Measurements from ENCODE around the gene SUMF1.
A peak's percentile ranks its signal among the peaks of the same experiment; 100 is the strongest.
"Not testable (repeated sequence)": the region's sequence is repeated elsewhere in the genome, so short reads cannot be mapped to it uniquely, and the experiment has no call there.

The SUMF1 gene

DNA sequence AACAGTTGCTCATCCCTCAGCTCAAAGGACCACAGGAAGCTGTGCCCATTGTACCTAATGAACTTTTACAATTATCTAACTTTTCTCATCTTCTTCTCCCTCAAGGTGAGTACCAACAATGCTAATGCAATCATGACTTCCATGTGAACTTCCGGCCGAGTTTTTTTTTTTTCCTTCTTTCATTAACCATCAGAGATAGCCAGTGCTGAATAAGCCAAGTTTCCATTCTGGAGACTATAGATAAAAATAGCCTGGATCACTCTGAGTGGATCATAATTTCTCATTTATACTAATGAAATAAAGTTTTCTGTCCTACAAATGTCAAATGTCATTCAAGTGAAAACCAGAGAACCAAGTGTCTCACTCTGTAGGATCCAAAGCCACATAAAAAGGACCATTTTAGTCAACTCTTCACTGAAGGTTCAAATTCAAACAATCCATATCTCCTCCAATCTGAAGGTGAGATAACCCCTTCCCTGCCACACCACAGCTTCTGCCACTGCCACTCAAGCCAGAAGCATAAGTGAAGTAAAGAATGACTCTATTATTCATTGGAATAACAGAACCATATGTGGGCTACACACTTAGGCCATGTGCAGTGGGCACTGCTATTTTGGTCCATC is 5.5 kb downstream of the SUMF1 start:
- no peak for DNase-seq (ENCODE audit: low read depth in 2 of 2)

DNA sequence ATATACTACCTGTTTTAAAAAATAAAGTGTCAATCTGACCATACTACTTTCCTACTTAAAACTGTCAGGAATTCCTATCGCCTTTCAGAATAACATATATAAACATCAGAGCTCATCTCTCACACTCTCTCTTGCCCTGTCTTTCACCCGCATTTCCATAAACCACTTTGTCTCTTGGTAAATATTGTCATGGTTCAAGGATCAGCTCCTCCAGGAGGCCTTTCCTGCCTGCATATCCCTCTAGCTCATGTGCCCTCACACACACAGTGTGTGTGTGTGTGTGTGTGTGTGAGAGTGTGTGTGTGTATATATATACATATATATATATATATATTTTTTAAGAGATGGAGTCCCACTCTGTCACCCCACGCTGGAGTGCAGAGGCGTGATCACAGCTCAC is 6.7 kb downstream of the SUMF1 start:
- no peak for DNase-seq (ENCODE audit: low read depth in 2 of 2)

DNA sequence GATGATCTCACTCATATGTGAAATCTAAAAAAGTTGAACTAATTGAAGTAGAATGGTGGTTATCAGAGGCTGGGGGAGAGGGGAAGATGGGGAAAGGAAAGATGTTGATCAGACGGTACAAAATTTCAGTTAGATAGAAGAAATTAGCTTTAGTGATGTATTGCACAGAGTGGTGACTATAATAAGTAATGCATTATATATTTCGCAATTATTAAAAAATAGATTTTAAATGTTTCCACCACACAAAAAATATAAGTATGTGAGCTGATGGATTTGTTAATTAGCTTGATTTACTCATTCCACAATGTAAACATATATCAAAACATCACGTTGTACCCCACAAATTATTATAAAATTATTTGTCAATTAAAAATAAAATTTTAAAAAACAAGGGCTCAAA is 8.1 kb downstream of the SUMF1 start:
- DNase-seq (ENCODE audit: low read depth in 2 of 2) = no peak

DNA sequence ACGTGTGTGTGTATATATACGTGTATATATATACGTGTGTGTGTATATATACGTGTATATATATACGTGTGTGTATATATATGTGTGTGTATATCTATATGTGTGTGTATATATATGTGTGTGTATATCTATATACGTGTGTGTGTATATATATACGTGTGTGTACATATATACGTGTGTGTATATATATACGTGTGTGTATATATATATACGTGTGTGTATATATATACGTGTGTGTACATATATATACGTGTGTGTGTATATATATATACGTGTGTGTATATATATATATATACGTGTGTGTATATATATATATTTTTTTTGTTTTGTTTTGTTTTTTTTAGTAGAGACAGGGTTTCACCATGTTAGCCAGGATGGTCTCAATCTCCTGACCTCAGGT is 10.3 kb downstream of the SUMF1 start:
- DNase-seq (ENCODE audit: low read depth in 2 of 2) = not testable (repeated sequence)

DNA sequence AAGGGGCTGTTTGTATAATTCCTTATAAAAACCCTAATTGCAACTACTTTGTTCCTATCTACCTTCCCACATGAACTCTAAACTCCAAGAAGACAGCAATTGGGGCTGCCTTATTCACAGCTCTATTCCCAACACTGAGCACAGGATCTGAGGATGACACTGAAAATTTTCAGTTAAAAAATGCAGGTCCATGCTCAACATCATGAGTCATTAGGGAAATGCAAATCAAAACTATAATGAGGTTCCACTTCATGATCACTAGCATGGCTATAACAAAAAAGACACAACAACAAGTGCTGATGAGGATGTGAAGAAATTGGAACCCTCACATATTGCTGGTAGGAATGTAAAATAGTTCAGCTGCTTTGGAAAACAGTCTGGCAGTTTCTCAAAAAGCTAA is 12.9 kb downstream of the SUMF1 start:
- no peak for DNase-seq (ENCODE audit: low read depth in 2 of 2)

DNA sequence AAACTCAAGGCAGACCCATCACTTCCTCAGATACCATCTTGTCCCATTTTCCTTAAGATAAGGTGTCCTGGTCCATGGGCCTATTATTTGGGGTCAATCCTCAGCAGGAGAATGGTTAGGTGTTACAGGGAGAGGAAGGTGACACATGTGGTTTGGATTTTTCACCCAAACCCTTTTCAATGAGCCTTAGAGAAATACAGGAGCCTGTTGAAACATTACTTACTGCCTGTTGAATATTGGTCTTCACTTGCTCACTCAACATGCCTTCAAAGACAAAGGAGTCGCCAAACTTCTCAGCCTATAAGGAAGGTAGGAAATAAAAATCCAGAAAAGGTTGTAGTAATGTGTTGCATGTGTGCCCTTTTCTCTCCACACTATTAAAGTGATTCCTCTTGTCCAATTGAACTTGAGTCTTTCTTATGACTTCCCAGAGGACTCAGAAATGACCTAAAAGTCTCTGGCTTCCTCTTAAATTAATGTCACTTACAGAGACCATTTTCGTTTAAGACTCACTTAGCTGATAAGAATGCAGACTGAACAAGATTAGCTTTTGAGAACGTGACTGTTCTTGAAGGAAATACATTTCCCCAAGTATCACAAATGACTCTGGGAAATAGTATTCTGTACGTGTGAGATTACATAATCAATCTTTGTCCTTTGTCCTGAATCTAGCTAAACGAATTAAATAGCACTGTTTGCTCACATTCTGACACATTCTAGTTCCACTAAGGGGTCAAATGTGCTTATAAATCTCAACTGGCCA is 17.8 kb downstream of the SUMF1 start:
- DNase-seq (ENCODE audit: low read depth in 2 of 2) = no peak

DNA sequence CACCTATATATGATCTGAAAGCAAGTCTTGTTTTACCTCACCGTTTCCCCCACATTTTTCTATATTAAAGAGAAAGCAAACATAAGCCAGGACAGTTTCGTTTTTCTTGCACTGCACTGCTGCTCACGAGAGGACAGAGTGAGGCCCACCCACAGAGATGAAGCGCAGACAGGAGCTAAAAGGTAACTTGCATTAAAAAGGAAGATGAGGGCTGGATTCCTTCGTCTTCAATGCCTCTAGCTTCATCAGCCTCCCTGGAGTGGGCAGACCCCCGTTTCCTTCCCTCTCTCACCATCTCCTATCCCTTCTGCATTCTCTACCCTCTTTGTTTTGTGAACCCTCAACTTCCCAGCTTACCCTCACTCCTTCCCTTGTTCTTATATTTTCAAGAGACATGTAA is 18.9 kb downstream of the SUMF1 start:
- no peak for DNase-seq (ENCODE audit: low read depth in 2 of 2)

DNA sequence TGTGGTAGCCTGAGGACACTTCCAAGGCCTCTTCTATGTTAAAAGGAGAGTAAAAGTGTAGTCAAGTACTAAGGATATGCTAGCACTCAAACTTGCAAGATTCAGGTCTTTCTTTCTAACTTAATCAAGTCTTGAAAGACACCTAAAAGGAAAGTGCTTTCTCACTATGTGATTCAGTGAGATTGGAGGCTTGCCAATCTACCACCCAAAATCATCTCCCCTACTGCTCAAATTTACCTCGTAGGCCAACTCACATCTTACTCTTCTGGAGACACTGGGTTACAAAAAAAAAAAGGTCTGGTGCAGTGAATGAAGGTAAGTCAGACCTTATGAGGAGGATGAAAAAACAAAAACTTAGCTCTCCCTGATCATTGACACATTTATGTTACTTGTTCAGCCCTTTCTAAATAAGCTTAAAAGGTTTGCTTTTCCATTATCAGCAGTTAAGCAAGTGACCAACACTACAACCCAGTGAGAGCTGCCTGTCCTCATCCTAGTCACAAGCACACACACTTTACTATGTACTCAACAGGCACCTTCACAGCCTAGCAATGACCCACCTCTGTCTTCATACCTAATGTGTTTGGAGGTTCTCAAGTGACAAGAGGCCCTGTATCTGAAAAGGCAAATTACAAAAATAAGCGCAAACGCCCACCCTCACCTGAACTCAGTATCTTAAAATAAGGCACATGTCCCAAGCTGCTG is 19.6 kb downstream of the SUMF1 start:
- DNase-seq (ENCODE audit: low read depth in 2 of 2) = no peak

DNA sequence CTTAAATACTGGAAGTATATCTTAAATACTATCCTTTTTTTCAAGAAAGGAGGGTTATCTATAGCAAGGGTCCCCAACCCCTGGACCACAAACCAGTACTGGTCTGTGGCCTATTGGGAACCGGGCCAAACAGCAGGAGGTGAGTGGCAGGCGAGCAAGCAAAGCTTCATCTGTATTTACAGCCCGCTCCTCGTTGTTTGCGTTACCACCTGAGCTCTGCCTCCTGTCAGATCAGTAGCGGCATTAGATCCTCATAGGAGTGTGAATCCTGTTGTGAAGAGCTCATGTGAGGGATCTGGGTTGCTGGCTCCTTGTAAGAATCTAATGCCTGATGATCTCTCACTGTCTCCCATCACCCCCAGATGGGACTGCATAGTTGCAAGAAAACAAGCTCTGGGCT is 26.1 kb downstream of the SUMF1 start:
- no peak for DNase-seq (ENCODE audit: low read depth in 2 of 2)

DNA sequence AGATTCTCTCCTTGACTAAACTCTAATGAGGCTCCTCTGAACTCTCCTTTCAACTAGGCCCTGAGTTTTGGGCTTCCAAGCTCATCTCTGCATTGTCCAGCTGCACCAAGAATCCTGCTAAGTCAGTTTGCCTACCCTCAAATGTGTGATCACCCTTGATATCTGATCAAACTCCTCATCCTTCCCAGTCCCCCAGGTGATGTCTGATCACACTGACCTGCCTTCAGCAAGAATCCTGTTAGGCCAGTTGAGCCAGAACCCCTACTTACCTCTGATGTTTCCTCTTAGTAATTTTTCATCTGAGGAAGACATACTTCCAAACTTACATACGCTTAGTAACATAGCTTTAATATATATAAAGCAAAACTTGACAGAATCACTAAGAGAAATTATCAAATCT is 28.8 kb downstream of the SUMF1 start:
- DNase-seq (ENCODE audit: low read depth in 2 of 2) = no peak

DNA sequence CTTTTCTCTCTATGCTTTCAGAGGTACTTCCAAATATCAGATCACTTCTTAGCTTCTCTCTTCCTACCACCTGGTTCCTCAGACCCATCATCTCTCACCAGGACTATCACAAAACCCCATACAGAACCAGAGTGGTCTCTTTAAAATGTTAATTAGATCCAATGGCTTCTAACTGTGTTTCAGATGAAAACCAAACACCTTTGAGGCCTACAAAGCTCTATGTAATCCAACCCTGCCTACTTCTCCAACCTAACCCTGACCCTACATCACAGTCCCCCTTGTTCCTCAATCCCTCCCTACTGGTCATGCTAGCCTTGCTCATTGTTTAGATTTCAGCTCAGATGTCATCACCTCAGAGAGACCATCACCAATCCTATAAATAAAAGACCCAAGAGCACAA is 34.8 kb downstream of the SUMF1 start:
- DNase-seq (ENCODE audit: low read depth in 2 of 2) = no peak

DNA sequence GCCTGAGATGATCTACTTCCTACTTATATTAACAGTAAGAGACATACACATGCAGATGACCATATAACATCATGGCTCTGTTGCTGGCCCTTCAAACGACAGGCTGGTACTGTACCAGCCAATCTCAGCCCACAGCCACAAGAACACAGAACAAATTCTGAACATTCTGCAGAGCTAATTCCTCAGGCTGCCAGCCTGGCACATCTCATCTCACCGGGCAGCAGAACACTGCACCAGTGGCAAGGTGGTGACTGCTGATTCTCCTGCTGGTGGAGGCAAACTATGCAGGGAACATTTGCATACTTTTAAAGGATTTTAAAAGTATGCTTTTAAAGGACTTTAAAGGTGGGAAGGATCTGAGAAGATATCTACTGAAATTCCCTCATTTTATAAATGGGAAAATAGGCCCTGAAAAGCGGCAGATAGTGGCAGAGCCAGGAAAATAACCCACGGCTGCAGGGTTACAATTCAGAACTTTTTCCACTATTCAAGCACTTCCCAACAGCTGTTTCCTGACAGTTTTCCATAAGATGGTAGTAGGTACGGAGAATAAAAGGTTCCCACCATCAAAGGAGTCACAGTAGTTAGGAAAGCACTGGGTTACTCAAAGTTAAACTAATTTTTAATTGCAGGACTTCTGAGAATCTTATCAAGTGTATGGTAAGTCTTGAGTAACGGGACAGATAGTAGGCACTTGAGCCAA is 37.3 kb downstream of the SUMF1 start:
- DNase-seq (ENCODE audit: low read depth in 2 of 2) = no peak

DNA sequence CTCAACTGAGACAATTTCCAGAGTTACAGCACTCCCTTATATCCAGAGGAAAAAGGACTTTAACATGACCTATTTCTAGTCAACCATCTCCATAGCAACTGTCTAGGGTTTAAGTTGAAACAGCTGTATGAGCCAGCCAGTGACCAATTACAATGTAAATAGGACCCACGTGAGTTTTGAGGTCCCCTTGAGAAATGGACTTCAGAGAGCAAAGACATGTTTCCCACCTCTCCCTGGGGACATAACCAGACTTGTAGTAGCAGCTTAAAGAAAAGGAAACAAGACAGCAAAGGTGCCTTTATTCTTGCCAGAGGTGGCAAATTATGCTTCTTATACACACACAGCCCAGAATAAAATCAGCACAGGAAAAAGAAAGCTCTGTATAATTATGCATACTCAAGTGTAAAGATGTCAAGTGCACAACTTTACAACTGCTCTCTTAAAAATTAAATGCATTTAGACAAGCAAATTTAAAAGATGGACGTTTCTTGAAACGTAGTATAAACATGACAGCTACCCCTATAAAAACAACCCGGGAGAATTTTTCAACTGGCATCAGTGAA is 40.2 kb downstream of the SUMF1 start:
- DNase-seq (ENCODE audit: low read depth in 2 of 2) = no peak

DNA sequence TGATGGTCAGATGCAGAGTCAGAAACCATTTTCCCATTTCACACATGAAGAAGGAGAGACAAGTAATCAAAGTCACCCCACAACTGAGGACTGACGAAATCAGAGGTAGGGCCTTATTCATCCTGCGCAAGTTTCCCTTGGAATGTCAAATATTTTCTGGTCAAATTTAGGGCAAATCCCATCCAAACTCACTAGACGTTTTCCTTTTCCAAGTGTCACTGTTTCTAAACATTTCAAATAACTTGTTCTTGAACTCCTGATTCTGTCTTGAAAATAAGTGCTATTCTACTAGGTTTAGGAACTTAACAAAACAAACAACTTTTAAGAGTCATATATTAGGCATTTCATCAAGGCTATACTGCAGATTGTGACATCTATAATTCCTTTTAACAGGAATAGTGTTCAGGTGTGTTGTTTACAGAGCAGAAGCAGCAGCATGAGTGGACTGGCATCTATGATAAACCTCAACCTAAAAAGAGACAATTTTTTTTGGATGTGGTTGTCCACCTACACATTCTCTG is 40.7 kb downstream of the SUMF1 start:
- no peak for DNase-seq (ENCODE audit: low read depth in 2 of 2)

DNA sequence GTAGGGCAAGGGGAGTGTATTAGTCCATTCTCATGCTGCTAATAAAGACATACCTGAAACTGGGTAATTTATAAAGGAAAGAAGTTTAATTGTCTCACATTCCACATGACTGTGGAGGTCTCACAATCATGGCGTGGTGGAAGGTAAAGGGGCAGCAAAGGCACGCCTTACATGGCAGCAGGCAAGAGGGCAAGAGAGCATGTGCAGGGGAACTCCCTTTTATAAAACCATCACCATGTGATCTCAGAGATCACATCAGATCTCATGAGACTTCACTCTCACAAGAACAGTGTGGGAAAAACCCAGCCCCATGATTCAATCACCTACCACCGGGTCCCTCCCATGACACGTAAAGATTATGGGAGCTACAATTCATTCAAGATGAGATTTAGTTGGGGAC is 41.4 kb downstream of the SUMF1 start:
- peak in 1 of 2 donors; percentile 38 for DNase-seq (ENCODE audit: low read depth in 2 of 2)

DNA sequence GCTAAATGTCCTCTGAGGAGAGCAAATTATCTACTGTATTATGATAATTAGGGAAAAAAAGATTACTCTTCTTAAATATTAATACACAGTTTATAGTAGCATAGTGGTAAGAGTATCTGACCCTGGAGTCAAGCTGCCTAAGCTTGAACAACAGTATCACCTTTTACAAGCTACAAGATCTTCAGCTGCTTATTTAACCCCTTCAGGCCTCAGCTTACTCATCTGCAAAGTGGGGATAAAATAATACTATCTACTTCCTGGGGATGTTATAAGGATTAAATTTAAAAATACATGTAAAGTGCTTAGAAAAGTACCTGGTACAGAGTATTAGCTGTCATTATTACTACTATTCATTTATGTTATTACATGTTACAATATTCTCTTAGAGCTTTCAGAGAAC is 42.0 kb downstream of the SUMF1 start:
- DNase-seq (ENCODE audit: low read depth in 2 of 2) = no peak

DNA sequence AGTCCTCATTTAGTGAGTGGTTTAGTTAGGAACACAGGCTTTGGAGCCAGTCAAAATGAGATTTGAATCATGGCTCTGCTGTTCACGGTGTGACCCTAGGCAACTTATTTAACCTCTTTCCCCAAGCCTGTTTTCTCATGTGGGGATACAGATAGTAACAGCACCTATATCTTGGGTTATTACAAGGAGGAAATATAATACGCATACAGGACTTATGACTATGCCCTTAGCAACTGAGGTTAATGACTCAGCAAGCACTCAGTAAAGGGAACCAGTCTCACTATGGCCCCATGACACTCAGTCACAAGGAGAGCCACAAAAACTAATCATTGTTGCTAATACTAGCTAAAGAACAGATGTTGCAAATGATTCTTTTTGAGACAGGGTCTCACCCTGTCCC is 45.9 kb downstream of the SUMF1 start:
- peak in 1 of 2 donors; percentile 20 for DNase-seq (ENCODE audit: low read depth in 2 of 2)

DNA sequence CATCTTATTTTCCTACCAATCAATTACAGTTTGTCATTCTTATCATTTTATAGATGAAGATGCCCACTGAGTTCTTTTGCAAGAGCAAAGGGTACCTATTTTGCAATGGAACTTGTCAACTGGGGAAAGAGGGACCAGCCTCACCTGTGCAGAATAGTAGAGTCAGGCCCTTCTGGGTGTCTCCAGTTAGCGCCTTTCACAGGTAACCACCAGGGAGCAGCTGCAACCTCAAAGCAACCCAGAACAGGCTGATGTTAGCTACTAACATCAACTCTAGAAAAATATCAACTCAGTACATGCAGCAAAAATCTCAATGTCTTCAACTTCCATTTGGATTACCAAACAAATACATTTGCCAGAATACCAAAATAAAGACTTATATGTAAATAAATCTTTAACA is 47.1 kb downstream of the SUMF1 start:
- no peak for DNase-seq (ENCODE audit: low read depth in 2 of 2)

DNA sequence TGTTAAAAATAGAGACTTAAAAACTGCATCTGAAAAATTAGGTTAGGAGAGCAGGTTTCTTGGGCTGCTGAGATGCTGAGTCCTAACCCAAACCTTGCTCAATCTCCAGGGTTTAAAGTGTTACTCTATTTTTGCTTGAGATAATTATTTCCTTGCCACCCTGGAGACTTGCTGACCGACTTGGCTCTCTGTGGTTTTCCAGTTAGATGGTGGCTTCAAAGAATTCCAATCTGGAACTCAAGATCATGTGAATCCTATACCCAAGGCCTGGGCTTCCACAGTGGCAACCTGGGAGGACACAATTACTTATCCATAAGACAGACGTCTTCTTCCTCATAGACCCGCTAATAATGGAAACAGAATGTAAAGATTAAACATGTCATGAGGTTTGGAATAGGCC is 47.7 kb downstream of the SUMF1 start:
- no peak for DNase-seq (ENCODE audit: low read depth in 2 of 2)

DNA sequence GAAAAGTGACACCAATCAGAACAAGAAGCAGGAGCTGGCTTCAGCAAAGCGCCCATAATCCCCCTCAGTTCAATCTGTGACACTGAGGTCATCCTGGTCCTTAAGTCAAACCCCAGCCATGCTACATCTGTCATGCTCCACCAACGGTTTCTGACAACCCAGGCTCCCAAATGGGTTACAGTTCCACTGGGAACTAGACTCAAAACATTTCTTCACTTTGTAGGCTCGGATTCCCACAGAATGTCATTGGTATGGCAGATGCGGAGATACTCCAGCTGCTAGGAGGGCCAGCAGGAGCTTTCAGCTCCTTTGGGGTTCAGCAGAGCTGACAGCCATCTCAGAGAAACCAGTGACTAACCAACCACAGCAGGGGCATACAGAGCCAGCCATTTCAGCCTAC is 48.9 kb downstream of the SUMF1 start:
- no peak for DNase-seq (ENCODE audit: low read depth in 2 of 2)

DNA sequence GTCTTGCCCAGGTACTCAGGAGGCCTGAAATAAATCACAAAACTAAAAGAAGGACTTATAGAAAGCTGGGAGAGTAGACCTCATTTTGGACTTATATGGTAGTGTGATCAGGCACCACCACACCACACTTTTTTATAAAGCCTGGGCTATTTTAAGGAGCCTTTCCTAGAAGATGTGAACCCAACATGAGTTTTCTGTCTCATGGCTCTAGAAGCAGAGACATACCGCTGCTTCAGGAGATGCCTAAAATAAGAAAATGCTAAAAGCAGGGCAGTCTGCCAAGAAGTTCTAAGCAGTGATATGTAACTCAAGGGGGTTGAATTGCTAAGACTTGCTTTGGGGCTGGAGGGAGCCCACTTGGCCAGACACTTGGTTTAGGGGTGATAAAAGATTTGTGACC is 49.6 kb downstream of the SUMF1 start:
- no peak for DNase-seq (ENCODE audit: low read depth in 2 of 2)

DNA sequence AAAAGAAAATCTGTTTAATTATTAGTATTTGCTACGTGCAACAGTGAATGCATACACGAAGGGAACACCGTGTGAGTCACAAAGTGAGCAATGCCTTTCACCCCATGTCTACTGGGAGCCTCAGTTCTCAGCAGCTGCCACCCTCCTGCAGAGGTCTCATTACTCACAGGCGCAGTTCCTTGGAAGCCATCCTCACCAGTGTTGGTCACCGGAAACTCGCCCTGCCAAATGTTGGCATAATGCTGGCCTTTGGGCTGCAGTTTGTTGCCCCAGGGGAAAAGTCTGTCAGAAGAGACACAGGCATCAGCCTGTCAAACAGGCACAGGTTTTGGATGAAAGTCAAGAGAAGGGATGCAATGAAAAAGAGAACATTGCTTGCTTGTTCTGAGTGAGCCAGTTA is 50.1 kb downstream of the SUMF1 start:
- DNase-seq (ENCODE audit: low read depth in 2 of 2) = peak in 1 of 2 donors; percentile 36

Measured in stimulated activated CD4-positive, alpha-beta T cell treated with anti-CD3 and anti-CD28 coated beads, Interleukin-15, amount 100 ng/mL, for 48 hours (primary cell).